NCI-H446 treated with DMSO at 0.1 percent for 48 hours (cell line): ENCODE measurements around the gene ANKRD44.

Experiments
- DNase-seq: peaks from one replicate; lab custom pipeline; 2025; lab: John Stamatoyannopoulos, UW

ANKRD44 gene

DNA sequence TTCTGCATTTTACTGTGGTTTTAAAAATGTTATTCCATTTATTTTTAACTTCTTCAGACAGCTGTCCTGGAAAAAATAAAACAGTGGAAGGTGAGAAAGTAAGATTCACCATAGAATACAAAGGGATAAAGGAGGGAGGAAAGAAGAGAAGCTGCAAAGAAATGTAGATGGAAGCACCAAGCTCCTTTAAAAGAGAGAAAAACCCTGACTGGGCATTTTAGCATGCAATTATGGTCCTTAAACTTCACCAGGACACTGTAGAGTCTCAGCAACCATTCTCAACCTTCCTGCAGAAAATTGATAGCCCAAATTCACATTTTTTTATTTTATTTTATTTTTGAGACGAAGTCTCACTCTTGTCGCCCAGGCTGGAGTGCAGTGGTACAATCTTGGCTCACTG lies 11.6 kb upstream of the ANKRD44 start:
- DNase-seq: no peak

DNA sequence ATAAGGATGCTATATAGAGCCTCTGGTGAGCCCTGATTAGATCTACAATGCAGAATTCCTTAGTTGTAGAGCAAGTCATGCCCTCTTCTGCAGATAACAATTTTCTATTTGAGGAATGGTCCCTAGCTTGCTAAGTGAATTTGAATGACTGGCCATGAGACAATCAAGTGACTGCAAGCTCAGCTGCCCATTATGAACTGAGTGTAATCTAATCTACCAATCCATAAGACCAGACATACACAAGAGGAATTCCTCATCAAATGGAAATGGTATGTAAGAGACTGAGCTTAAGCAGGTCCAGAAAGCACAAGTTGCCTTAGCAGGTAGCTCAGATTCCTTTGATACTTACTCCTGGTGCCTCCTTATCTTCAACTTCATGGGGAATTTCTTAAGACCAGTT lies 4.8 kb upstream of the ANKRD44 start:
- DNase-seq: no peak

DNA sequence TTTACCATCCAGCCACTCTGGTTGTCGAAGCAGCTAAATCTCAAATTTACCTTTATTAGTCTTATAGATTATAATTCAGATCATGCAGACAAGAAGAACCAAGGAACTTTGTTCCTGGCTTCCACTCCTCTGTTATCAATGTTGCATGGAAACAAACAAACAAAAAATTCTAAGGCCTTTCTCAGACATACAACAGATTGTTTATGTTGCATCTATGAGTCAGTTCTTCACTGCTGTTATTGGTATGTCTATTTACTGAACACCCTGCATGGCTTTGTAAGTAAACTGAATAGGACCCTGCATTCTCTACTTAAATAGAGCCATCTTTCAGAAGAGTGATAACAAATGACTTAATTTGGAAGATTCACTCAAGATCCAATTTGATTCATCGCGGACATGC lies 1.6 kb upstream of the ANKRD44 start:
- no peak for DNase-seq

DNA sequence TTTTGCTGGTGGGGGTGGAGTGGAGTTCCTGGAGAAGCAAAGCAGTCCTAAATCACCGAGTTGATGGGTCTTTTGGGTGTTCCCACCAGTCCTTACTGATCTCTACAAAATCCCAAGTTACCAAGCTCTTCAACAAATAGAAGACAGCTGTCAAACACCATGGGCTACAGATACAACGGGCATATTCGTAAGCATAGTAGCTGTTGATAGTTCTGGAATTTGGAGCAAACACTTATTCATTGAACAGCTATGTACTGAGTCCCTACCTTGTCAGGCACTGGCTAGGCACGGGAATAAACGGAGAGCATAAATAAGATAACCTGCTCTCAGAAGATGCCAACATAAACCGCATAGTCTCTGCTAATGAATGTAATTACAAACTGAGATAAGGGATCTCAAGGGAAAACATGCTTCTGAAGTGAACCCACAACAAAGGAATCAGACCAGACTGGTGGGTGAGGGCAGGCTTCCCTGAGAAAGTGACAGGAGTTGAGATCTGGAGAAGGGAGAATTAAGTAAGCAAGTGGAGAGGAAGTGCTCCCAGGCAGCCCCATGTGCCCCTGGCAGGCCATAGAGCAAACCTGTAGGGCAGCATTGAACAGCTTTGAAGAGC lies 947 bp upstream of the ANKRD44 start:
- no peak for DNase-seq

DNA sequence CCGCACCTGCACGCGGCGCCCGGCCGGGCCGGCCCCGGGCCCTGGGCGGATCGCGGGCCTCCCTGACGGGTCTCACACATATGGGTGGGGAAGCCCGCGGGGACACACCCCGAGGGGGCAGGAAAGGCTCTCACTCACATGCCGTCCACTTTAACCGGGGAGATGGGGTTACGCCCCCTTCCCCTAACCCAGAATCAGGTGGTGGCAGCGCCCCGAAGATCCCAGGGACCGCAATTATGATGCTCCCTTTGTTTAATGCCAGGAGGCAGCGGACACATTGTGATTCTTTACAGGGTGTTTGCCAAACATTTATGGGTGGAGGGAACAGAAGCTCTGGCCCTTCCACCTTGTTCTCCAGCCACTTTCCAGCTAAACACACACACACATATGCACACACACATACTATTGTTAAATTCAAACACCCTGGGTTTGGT lies 424 bp upstream of the ANKRD44 start:
- DNase-seq: no peak

DNA sequence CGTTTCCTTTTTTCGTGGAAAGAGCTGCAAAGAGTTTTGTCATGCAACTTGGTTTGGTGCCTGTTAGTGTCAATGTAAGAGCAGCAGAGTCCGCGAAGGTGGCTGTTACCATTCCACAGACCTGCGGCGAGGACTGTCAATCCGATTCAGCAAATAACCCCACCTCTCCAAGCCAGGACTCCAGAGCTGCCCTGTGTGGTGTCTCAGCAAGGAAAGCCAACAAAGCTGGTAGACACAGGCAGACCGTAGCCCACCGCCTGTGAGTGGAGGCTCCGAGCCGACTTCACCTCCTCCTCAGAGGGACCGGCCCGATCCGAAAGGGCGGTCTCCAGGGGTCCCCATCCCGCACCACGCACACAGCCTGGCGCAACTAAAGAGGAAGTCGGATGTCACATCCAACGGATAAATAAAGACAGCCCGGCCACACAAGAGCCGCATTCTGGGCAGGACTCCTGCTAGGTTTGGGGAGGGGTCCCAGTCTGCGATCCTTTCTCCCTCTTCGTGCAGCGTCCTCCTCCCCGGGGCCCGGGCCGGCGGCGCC lies 819 bp downstream of the ANKRD44 start:
- no peak for DNase-seq

DNA sequence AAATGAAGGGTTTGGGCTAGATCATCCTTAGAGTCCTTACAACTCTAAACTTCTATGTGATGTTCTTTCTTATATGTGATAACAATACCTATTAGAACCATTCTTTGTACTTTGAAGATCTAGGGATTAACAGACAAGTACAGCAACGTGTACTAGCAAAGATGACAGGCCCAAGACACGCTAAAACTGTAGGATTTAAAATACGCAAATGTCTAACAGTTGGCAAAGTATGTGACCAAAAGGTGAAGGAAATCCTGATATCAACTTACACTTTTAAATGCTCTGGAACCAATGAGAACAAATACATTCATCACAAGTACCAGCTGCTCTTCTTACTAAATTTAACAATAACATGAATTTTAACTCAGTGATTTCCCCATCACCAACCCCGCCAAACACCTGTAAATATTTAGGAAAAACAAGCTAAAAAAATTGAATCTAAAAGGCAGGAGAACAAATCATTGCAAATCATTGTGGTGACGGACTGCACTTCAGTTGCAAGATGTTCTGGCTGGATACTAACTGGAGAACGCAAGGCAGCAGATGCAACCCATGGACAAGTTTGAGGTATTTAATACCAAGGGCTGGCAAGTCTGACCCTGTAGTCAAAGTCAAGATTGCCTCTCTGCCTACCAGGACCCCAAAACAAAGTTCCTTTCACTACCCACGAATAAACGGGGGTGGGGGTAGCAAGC lies 1.4 kb downstream of the ANKRD44 start:
- no peak for DNase-seq

DNA sequence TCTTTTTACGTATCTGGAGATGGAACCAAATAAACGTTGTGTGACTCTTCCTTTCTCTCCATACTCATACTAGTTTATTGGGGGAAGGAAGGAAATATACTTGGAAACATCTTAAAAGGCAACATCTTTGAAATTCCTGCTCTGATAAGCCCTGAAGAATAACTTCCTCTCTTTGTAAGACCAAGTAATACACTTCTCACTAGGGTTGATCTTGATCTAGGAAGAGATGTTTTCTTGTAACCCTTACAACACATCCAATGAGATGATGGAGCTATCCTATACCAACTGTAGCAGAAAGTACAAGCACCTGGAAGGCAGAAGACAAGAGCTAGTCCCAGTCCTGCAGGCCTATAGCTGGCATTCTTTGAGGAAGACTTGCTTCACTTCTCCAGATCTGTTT lies 2.0 kb downstream of the ANKRD44 start:
- DNase-seq: no peak

DNA sequence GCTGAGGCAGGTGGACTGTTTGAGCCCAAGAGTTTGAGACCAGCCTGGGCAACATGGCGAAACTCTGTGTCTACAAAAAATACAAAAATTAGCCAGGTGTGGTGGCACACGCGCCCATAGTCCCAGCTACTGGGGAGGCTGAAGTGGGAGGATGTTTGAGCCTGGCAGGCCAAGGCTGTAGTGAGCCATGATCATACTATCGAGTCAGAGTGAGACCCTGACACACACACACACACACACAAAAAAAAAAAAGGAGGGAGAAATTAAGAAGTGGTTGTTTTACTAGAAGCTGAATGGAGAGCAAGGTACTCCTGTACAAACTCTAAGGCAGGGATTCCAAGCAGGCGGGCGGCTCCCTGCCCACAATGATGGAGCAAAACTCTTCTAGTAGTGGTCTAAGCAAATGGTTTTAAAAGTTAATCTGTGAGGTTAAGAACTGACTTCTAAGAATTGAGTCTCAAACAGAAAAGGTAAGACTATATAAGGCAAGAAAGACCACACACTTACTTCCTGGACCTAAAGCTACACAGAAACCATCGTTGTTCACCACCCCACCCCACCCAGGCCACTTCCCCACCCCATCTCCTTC lies 2.6 kb downstream of the ANKRD44 start:
- DNase-seq: no peak

DNA sequence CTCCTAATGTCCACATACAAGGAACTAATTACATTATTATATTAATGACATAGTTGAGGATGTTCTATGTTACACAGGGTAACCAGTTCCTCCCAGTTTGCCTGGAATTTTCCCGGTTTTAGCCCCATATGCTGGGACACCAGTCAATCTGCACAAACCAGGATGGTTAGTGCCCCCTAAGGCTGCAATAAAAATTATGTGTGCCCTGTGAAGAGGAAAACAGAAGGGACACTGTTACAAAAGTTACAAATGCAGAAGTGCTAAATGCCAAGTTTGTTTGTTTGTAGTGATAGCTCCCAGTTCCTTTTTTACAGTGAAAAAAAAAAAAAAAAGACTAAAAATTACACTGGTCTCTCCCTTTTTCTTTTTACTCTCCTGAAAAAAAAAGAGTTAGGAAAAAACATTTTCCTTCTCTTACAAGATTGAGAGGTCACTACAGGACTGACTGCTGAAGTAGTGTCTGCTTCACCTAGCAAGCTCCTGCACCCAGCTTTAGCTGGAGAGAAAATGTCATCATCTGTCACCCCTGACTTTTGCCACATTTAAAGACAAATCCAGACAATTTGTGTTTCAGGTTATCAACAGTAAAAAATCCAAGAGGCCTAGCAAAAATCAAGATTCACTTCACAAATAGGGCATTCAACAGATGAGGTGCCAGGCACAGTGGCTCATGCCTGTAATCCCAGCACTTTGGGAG lies 3.2 kb downstream of the ANKRD44 start:
- no peak for DNase-seq

DNA sequence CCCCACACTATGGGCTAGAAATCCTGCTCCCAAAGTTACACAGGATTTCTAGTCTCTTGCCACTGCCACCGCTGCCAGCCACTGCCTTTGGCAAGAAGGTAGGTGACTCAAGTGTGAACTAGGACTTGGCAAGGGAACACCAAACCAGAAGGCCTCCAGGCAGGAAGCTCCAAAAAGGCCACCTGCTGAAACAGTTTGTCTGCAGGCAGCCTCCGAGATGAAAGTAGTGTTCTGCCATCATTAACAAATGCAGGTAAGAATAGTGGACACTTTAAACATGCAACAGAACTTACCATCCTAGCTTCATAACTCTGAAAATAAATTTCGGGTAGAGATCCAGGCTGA lies 3.9 kb downstream of the ANKRD44 start:
- peak; percentile 81 for DNase-seq

DNA sequence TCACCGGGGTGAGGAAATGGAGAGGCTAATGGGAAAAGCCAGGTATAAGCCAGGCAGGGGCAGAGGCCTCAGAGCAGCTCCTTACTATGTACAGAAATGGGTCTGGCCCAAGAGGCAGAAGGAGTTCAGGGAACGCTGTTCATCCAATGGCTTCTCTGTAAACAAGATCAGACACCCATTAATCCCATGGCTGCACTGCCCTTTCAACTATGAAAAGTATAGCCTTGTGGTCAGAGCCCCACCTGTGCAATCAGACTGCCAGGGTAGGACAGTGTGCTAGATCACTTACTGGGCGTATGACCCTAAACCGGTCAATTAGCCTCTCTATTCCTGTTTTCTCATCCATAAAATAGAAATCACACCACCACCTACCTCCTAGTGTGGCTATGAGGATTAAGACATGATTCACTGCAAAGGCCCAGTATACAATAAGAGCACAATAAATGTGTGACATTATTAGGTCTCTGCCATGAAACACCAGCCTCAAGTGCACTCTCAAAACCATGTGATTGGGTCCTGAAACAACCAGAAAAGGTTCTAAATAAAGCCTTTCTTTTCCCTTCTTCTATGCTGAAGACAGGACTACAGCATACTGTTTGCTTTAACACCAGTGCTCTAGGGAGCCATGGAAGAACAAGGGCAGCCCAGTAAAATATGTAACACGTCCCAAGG lies 4.4 kb downstream of the ANKRD44 start:
- no peak for DNase-seq

DNA sequence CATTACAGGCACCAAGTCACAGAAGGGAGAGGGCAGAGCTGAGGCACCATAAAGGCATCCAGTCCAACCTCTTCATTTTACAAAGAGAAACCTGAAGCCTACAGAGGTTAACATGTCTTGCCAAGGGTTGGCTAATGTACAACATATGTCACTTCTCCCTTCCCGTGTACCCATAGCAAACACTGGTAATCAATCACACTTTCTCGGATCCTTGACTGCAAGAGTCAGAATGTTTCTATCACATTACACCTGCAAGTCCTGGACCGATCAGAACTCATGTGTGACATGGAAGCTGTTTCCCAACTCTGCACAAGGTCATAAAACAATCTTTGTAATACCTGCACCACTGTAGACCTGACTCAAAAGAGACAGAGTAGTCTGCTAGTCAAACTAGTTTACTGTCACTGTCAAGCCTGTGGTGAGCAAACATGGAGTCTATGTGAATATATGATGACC lies 6.0 kb downstream of the ANKRD44 start:
- no peak for DNase-seq

DNA sequence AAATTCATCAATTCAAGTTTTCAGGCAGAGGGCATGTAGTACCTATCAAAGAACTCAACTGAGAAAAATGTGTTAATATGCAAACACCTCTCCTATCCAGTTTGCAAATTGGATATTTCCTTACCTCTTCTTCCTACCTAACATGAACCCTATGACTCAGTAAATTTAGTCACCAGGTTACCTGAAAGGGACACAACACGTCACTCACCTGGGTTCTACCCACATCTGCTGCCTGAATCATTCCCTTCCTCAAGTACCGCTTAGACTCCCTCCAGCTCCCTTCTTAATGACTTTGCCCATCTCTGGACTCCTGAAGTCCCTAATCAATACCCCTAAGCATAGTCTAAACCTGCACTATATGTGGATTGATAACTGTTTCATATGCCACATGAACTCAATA lies 10.4 kb downstream of the ANKRD44 start:
- DNase-seq: no peak

DNA sequence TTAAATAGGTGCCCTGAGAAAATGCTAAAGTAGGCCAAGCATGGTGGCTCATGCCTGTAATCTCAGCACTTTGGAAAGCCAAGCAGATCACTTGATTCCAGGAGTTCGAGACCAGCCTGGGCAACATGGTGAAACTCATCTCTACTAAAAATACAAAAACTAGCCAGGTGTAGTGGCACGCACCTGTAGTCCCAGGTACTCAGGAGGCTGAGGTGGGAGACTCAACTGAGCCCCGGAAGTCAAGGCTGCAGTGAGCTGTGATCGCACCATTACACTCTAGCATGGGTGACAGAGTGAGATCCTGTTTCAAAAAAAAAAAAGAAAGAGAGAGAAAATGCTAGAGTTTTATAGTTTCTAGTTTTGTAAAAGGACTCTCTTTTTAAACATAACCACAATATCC lies 12.0 kb downstream of the ANKRD44 start:
- no peak for DNase-seq

DNA sequence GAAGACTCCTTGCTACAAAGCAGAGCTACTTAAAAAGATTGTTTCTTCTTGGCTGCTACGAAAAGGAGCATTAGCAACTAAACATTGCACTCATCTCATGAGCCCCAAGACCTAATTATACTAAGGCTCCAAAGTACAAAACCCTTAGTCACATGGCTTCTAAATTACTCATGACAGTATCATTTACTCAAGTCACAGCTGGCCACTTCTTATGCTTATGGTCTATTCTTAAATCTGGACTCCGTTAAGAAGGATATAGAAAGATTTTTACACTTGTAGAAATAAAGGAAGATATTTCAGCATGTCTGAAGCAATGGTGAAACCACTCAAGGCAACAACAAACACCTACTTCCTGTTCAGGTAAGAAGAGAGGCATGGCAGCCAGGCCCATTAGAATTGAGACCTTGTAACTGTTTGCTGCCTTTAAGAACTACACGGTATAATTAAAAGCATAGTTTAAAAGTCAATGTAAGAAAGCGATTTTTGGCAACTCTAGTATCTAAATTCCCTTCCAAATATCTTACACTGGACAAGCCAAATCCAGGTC lies 12.7 kb downstream of the ANKRD44 start:
- no peak for DNase-seq

DNA sequence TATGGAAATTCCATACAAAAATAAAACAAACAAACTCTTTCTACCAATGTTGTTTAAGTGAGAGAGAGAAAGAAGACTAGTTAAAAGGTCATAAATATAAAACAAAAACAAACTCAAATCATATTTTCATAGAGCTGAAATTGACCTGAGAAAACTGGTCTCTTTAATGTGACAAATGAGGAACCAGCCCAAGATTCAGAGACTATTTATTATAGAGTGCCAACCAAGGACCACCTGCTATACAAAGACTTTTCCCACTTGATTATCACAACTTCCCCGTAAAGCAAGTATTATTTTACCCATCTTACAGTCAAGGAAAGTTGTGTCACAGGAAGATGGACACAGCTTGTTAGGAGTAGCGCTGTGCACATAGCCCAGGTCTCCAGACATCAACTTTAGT lies 13.3 kb downstream of the ANKRD44 start:
- no peak for DNase-seq

DNA sequence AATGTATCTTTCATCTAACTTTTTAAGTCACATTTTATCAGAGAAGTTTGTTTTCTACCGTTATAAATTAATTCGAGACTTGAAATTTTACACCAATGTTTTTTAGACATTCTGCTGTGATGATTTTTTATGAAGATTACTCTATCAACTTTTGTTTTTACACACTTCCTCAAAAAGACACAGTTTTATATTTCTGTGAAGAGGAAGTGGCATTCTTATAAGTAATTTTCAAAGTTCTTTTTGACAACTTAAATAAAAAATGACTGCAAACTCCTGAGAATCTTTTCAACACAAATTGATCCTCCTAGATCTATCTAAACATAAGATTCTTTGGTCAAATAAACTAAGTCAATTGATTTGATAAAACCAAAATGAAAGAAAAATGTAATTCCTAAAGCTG lies 13.7 kb downstream of the ANKRD44 start:
- no peak for DNase-seq

DNA sequence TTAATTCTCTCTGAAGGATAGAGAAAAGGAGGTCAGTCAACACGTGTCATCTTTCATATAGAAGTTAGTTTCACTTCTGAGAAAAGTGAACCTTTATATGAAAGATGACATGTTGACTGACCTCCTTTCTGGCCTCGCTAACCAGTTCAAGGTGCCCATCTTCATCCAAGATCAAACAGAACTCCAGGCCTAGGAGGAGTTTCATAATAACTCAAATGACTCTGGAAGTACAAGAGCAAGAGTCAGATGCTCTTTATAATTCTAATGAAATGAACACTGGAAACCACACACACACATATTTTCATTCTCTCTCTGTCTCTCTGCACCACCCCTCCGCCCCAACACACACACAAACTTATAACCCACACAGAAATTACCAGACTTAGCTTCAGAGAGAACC lies 16.3 kb downstream of the ANKRD44 start:
- DNase-seq: no peak

DNA sequence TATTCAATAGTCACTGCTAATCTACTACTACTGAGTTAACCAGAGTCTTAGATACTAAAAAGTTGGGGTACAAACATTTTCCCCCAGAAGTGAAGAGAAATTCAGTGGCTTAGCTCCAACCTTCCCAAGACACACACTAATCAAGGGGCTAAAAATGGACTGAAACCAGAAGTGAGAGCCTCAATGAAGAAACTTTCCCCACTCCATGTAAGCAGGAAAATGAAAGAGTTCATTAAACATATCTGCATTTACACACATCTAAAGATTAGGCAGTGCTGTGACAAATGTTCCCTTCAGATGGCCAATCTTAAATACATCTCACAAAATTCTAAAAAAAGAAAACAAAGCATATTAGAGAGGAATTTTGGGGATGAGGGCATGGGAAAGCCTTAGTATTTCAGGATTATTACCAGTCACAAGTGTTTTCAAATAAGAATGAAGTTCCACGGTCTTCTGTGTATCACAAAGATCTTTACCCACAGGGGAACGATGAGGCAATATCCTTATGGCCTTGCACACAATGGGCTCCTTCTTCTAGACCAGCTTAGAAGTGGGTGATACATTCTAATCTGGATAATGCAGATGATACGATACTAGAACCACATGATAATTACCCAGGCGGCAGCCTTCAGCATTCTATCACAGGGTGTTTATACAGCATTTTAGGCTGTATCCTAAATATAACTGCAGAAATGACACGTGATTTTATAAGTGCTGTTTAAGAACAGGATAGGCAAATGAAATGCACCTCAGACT lies 17.1 kb downstream of the ANKRD44 start:
- DNase-seq: no peak

DNA sequence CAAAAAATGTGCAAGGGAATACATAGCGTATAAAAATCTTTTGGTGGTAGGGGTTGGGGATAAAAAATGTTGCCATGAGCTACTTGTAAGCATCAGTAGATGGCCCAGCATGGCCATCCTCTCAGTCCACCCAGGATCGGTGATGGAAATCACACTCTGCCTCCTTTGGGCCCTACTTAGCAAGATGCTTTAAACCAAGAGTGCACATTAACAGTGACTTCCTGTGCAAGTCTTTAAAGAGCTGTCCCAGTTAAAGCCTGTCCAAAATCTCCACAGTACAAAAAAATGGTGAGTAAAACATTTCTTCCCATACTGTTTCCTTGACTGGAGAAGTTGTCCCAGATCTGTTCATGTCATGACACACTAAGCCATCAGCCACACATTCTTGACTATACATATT lies 18.0 kb downstream of the ANKRD44 start:
- DNase-seq: no peak
